Glutamatergic neuron (in vitro differentiated cells): ENCODE results near the gene TOR1AIP2. TPM values are rescaled to one million over a fixed set of nuclear protein-coding genes. Genes with fewer than 3 reads are reported as not detected.
A peak's percentile ranks its signal among the peaks of the same experiment; 100 is the strongest.

Source experiments
- DNase-seq: peaks from one replicate; pipeline ENCODE4 v3.0.0; 2022
- H3K27ac Mint-ChIP-seq: one replicate; pipeline ENCODE4 v1.8.0; 2020; ENCODE audit warnings: mild to moderate bottlenecking, mixed read lengths, inconsistent platforms; ENCODE audit not compliant: unreplicated experiment
- H3K27me3 Mint-ChIP-seq: one replicate; pipeline ENCODE4 v1.8.0; 2020; ENCODE audit warnings: mild to moderate bottlenecking, moderate library complexity, mixed read lengths, inconsistent platforms; ENCODE audit not compliant: unreplicated experiment
- H3K36me3 Mint-ChIP-seq: one replicate; pipeline ENCODE4 v1.8.0; 2020; ENCODE audit warnings: mild to moderate bottlenecking, mixed read lengths, inconsistent platforms; ENCODE audit not compliant: unreplicated experiment
- H3K4me1 Mint-ChIP-seq: one replicate; pipeline ENCODE4 v1.8.0; 2020; ENCODE audit warnings: mild to moderate bottlenecking, low read depth, mixed read lengths, inconsistent platforms; ENCODE audit not compliant: unreplicated experiment
- H3K4me3 Mint-ChIP-seq: one replicate; pipeline ENCODE4 v1.8.0; 2020; ENCODE audit warnings: mild to moderate bottlenecking, mixed read lengths, inconsistent platforms; ENCODE audit not compliant: unreplicated experiment
- H3K9me3 Mint-ChIP-seq: one replicate; pipeline ENCODE4 v1.8.0; 2020; ENCODE audit warnings: mild to moderate bottlenecking, moderate library complexity, mixed read lengths, inconsistent platforms; ENCODE audit not compliant: unreplicated experiment
- long read RNA-seq: library from polyadenylated mRNA; unstranded; transcript quantifications from one replicate; pipeline ENCODE4 v2.0.0, GENCODE V29; 2020; ENCODE audit not compliant: unreplicated experiment
- total RNA-seq: library from RNA; stranded (reverse); fragmentation: NEBNext Ultra II Directional; extraction: Animal tissue kit (Norgen Biotek cat#: 25700); gene quantifications from one replicate; pipeline ENCODE4 v1.2.1, GENCODE V29; 2021; ENCODE audit not compliant: unreplicated experiment
- TF ChIP-seq, protein P1 (sequence below): fragments of 200-600 bp; sonication (generic); IDR thresholded peaks from one replicate; pipeline ENCODE4 v1.5.0; 2021; ENCODE audit not compliant: partially characterized antibody, unreplicated experiment

The TOR1AIP2 gene
- 70.3 TPM for total RNA-seq
- long read RNA-seq, partial matches to known transcripts, result 0 of 9 reads
- long read RNA-seq, other reads (novel, unspliced or antisense), result 8 of 9 reads

- Mint-ChIP-seq H3K9me3 (peaks cover 17% of the 10 kb centered on the region), H3K4me3 (peak within 1 kb of the TSS; percentile 92), H3K27ac (peak within 1 kb of the TSS; percentile 87), H3K27me3 (peaks cover 3% of the 10 kb centered on the region), H3K4me1 (peaks cover 10% of the 10 kb centered on the region), H3K36me3 (no peaks in the 10 kb centered on the region)
- peak; percentile 89 for DNase-seq
- TF ChIP-seq, protein P1, sequence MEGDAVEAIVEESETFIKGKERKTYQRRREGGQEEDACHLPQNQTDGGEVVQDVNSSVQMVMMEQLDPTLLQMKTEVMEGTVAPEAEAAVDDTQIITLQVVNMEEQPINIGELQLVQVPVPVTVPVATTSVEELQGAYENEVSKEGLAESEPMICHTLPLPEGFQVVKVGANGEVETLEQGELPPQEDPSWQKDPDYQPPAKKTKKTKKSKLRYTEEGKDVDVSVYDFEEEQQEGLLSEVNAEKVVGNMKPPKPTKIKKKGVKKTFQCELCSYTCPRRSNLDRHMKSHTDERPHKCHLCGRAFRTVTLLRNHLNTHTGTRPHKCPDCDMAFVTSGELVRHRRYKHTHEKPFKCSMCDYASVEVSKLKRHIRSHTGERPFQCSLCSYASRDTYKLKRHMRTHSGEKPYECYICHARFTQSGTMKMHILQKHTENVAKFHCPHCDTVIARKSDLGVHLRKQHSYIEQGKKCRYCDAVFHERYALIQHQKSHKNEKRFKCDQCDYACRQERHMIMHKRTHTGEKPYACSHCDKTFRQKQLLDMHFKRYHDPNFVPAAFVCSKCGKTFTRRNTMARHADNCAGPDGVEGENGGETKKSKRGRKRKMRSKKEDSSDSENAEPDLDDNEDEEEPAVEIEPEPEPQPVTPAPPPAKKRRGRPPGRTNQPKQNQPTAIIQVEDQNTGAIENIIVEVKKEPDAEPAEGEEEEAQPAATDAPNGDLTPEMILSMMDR, result no peak
Observed at GRCh38 chr1:179877586-179878265, at the start of gene TOR1AIP2. Gene TOR1AIP2, minus strand, starts transcription at chr1:179877803. Its CDS starts 25,138 bp downstream, at chr1:179852665.

DNA sequence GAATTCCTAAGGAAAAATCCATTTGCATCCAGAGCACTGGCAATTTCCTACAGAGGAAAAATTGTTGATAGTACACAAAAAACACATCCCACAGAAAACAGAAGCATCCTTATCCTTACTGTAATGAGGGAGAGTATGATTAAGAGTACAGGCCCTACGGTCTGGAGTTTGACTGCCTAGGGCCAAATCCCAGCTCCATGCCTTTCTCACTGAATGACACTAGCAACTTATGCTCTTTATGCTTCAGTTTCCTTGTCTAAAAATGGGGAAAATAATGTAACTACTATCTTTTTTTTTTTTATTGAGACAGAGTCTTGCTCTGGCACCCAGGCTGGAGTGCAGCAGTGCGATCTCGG is 49.2 kb upstream of the TOR1AIP2 start:
- Mint-ChIP-seq H3K4me3 (no peak overlapping the region), H3K36me3 (no peaks in the 10 kb centered on the region), H3K4me1 (peaks cover 4% of the 10 kb centered on the region), H3K27ac (no peak overlapping the region), H3K27me3 (no peaks in the 10 kb centered on the region), H3K9me3 (no peaks in the 10 kb centered on the region)
- DNase-seq, result no peak
- TF ChIP-seq, protein P1, result no peak

- no peak overlapping the region for H3K27ac Mint-ChIP-seq
- no peaks in the 10 kb centered on the region for H3K27me3 Mint-ChIP-seq
- DNase-seq, result no peak
- no peaks in the 10 kb centered on the region for H3K9me3 Mint-ChIP-seq
- H3K4me3 Mint-ChIP-seq, result no peak overlapping the region
- TF ChIP-seq, protein P1, result no peak
- H3K4me1 Mint-ChIP-seq, result peaks cover 4% of the 10 kb centered on the region
- no peaks in the 10 kb centered on the region for H3K36me3 Mint-ChIP-seq
Observed at GRCh38 chr1:179925922-179926849, 48.6 kb upstream of the TOR1AIP2 start.

DNA sequence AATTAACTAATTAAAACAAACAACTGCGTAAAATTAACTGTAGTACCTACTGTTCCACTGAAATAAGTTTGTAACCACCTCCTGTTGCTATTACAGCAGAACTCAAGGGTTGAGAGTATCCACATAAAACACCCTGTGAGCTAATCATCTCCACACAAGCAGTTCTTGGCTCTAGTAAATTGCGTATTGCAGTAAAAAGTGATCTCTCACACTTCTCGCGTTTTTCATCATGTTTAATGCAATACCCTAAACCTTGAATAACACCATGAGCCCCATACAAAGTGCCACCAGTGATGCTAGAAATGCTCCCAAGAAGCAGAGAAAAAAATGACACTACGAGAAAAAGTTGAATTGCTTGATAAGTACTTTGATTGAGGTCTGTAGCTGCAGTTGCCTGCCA is 47.7 kb upstream of the TOR1AIP2 start:
- H3K4me3 Mint-ChIP-seq, result no peak overlapping the region
- peaks cover 4% of the 10 kb centered on the region for H3K4me1 Mint-ChIP-seq
- H3K27ac Mint-ChIP-seq, result no peak overlapping the region
- no peak for DNase-seq
- H3K36me3 Mint-ChIP-seq, result no peaks in the 10 kb centered on the region
- H3K9me3 Mint-ChIP-seq, result no peaks in the 10 kb centered on the region
- H3K27me3 Mint-ChIP-seq, result no peaks in the 10 kb centered on the region
- TF ChIP-seq, protein P1, result no peak
